Naive thymus-derived CD4-positive, alpha-beta T cell (primary cell): ENCODE measurements around the gene DNAJC1. TPM values are rescaled to one million over a fixed set of nuclear protein-coding genes. Genes with fewer than 3 reads are reported as not detected.

Source experiments
- ATAC-seq: fragments of 150-1000 bp; cut with Tn5 transposase; 2 replicates; pipeline ENCODE4 v1.10.0; 2021; ENCODE audit warnings: mild to moderate bottlenecking, moderate library complexity
- CTCF ChIA-PET: fragments of 350-600 bp; sonication (Branson Sonifier 250); formaldehyde crosslinking; loops from one replicate; lab custom pipeline; 2021; ENCODE audit warnings: antibody characterized with exemption; lab: Charles Lee
- POLR2A ChIA-PET: fragments of 350-600 bp; sonication (Branson Sonifier 250); formaldehyde crosslinking; loops from one replicate; lab custom pipeline; 2021; ENCODE audit warnings: antibody characterized with exemption, inconsistent platforms; lab: Charles Lee
- DNase-seq, 9 donors: peaks; one replicate each; pipeline versions ENCODE4 v3.0.0 to v3.0.0-alpha.2; 2020 to 2022; ENCODE audit warnings: mixed read lengths in 1 of 9
- H3K27ac ChIP-seq: one replicate; pipeline ENCODE4 v1.7.0; 2013; ENCODE audit warnings: mild to moderate bottlenecking, low read depth, low read length, moderate library complexity
- H3K27me3 ChIP-seq, 2 donors: one replicate each; pipeline ENCODE4 v1.7.0; 2013; ENCODE audit warnings: low read length in 2 of 2, mild to moderate bottlenecking in 2 of 2, moderate library complexity in 2 of 2; ENCODE audit not compliant: control insufficient read depth in 2 of 2, insufficient read depth in 2 of 2
- H3K36me3 ChIP-seq, 3 experiments: 1 replicate in 2 of 3; 2 replicates in 1 of 3; pipeline ENCODE4 v1.7.0; 2013; ENCODE audit warnings: low read length in 3 of 3, mild to moderate bottlenecking in 3 of 3, moderate library complexity in 1 of 3; ENCODE audit not compliant: insufficient read depth in 3 of 3, control insufficient read depth in 2 of 3
- H3K4me1 ChIP-seq, 2 donors: one replicate each; pipeline ENCODE4 v1.7.0; 2013; ENCODE audit warnings: low read length in 2 of 2, mild to moderate bottlenecking in 2 of 2, moderate library complexity in 1 of 2; ENCODE audit not compliant: control insufficient read depth in 2 of 2, insufficient read depth in 2 of 2
- H3K4me3 ChIP-seq: 2 replicates; pipeline ENCODE4 v1.7.0; 2013; ENCODE audit warnings: mild to moderate bottlenecking, low read length
- H3K9me3 ChIP-seq, 3 experiments: 1 replicate in 2 of 3; 2 replicates in 1 of 3; pipeline ENCODE4 v1.7.0; 2013; ENCODE audit warnings: low read length in 3 of 3; ENCODE audit not compliant: control insufficient read depth in 2 of 3
- H3K27ac Mint-ChIP-seq, 9 donors: one replicate each; pipeline ENCODE4 v1.8.0; 2020 to 2022; ENCODE audit warnings: mixed read lengths in 9 of 9, mild to moderate bottlenecking in 8 of 9, moderate library complexity in 5 of 9, inconsistent platforms in 2 of 9
- H3K27me3 Mint-ChIP-seq, 5 donors: one replicate each; pipeline ENCODE4 v1.8.0; 2021 to 2022; ENCODE audit warnings: mixed read lengths in 5 of 5, mild to moderate bottlenecking in 1 of 5
- H3K36me3 Mint-ChIP-seq, 5 donors: one replicate each; pipeline ENCODE4 v1.8.0; 2020 to 2022; ENCODE audit warnings: mixed read lengths in 5 of 5, mild to moderate bottlenecking in 3 of 5, inconsistent platforms in 1 of 5
- H3K4me1 Mint-ChIP-seq, 7 donors: one replicate each; pipeline ENCODE4 v1.8.0; 2020 to 2022; ENCODE audit warnings: mixed read lengths in 7 of 7, mild to moderate bottlenecking in 3 of 7, inconsistent platforms in 1 of 7
- H3K4me3 Mint-ChIP-seq, 10 donors: one replicate each; pipeline ENCODE4 v1.8.0; 2020 to 2022; ENCODE audit warnings: mild to moderate bottlenecking in 10 of 10, mixed read lengths in 10 of 10, moderate library complexity in 6 of 10, inconsistent platforms in 2 of 10
- H3K9me3 Mint-ChIP-seq, 11 donors: one replicate each; pipeline ENCODE4 v1.8.0; 2020 to 2022; ENCODE audit warnings: mixed read lengths in 11 of 11, mild to moderate bottlenecking in 4 of 11, inconsistent platforms in 1 of 11, moderate library complexity in 1 of 11
- intact Hi-C, 2 donors: fragments of 100-400 bp; cut with micrococcal nuclease; formaldehyde crosslinking; loops; one replicate each; pipeline ENCODE4 v1.15.1; 2023
- polyA plus RNA-seq, 2 donors: library from polyadenylated mRNA; unstranded; fragments of 300-500 nt; fragmentation: Illumina TruSeq; gene quantifications; one replicate each; pipeline ENCODE4 v1.2.3, GENCODE V29; 2021
- total RNA-seq, 6 experiments: library from RNA in 5 of 6; stranded (reverse) in 5 of 6; gene quantifications; 1 replicate in 5 of 6; 2 replicates in 1 of 6; pipeline ENCODE4 v1.2.3 and lab custom pipeline; 2021 to 2026

DNAJC1 gene
- total and polyA plus RNA-seq, 7 experiments from 2014 or later = 9.4 to 23.9 (median 12.1) TPM

GRCh38 chr10:21724687-21725367, 278.7 kb downstream of the DNAJC1 start:
- CTCF ChIA-PET = interaction anchor here (1.1 kb wide), 1 partner anchor 10 kb away, joined by 4 read pairs; no protein-coding TSS in a partner anchor
- Mint-ChIP-seq H3K9me3 (no peaks in the 10 kb centered on the region), H3K36me3 (peaks cover 0 to 31% (median 14%) of the 10 kb centered on the region in 5 donors), H3K4me1 (peaks cover 17 to 49% (median 38%) of the 10 kb centered on the region in 7 donors), H3K27ac (peak overlapping the region in 6 of 9 donors; percentile 7 to 70 (median 54)), H3K27me3 (no peaks in the 10 kb centered on the region), H3K4me3 (peak overlapping the region in 2 of 10 donors; percentile 29 to 46)
- Histone ChIP-seq H3K9me3 (no peaks in the 10 kb centered on the region), H3K36me3 (no peaks in the 10 kb centered on the region), H3K4me1 (peaks cover 0 to 15% of the 10 kb centered on the region in 2 donors), H3K27me3 (no peaks in the 10 kb centered on the region), H3K27ac (no peak overlapping the region), H3K4me3 (no peak overlapping the region)
- ATAC-seq (peak; percentile 69), DNase-seq (peak in 4 of 9 donors; percentile 26 to 45 (median 33))
- POLR2A ChIA-PET = interaction anchor here (0.9 to 1.8 kb wide), 2 partner anchors 9 to 40 kb away, joined by 4 to 6 read pairs; no protein-coding TSS in a partner anchor
- intact Hi-C loops = loop anchor here in 1 of 2 donors (5.0 to 10.0 kb wide), 2 partner anchors 48 to 230 kb away; no protein-coding TSS in a partner anchor

GRCh38 chr10:21724020-21724589, 279.4 kb downstream of the DNAJC1 start:
- intact Hi-C loops = loop anchor here in 1 of 2 donors (5.0 to 10.0 kb wide), 2 partner anchors 47 to 231 kb away; no protein-coding TSS in a partner anchor

DNA sequence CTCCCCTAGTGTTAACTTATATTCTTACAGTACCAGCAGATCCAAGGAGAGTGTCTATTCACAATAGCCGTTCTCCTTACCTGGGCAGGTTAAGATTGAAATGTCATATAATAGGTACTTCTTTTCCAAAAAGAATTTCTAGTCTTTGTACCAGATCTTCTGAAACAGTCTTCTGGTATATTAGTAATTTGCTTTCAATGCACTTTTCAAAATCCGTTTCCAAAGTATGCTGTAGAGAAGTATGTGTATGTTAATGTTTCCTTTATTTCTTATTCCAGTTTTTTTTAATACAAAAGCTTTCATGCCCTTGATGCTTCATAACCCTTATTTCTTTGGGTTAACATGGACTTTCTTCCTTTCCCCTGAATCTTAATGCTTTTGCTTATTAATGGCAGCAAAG, 281.3 kb downstream of the DNAJC1 start:
- CTCF ChIA-PET = no interaction called here
- Mint-ChIP-seq H3K4me3 (no peak overlapping the region), H3K9me3 (no peaks in the 10 kb centered on the region), H3K4me1 (peaks cover 14 to 39% (median 23%) of the 10 kb centered on the region in 7 donors), H3K27me3 (no peaks in the 10 kb centered on the region), H3K27ac (peak overlapping the region in 1 of 9 donors; percentile 2), H3K36me3 (peaks cover 0 to 38% (median 22%) of the 10 kb centered on the region in 5 donors)
- H3K27ac ChIP-seq = no peak overlapping the region
- intact Hi-C loops = loop anchor here in 1 of 2 donors (5.0 to 10.0 kb wide), 2 partner anchors 45 to 233 kb away; no protein-coding TSS in a partner anchor
- DNase-seq (no peak), ATAC-seq (no peak)
- peaks cover 0 to 10% of the 10 kb centered on the region in 2 donors for H3K4me1 ChIP-seq
- H3K9me3 ChIP-seq = no peaks in the 10 kb centered on the region
- H3K27me3 ChIP-seq = no peaks in the 10 kb centered on the region
- H3K36me3 ChIP-seq = no peaks in the 10 kb centered on the region
- POLR2A ChIA-PET = interaction anchor here (0.6 kb wide), 1 partner anchor 21 kb away, joined by 3 read pairs; no protein-coding TSS in a partner anchor
- no peak overlapping the region for H3K4me3 ChIP-seq

More at GRCh38 chr10:21724020-21724589, 279.4 kb downstream of the DNAJC1 start:
- Mint-ChIP-seq H3K9me3 (no peaks in the 10 kb centered on the region), H3K4me3 (peak overlapping the region in 2 of 10 donors; percentile 29 to 46), H3K36me3 (peaks cover 0 to 32% (median 11%) of the 10 kb centered on the region in 5 donors), H3K4me1 (peaks cover 17 to 49% (median 34%) of the 10 kb centered on the region in 7 donors), H3K27ac (peak overlapping the region in 5 of 9 donors; percentile 7 to 70 (median 57)), H3K27me3 (no peaks in the 10 kb centered on the region)
- Histone ChIP-seq H3K27ac (no peak overlapping the region), H3K4me1 (peaks cover 0 to 15% of the 10 kb centered on the region in 2 donors), H3K27me3 (no peaks in the 10 kb centered on the region), H3K36me3 (no peaks in the 10 kb centered on the region), H3K4me3 (no peak overlapping the region), H3K9me3 (no peaks in the 10 kb centered on the region)
- POLR2A ChIA-PET = interaction anchor here (0.7 to 0.9 kb wide), 2 partner anchors 11 to 36 kb away, joined by 3 read pairs; no protein-coding TSS in a partner anchor
- ATAC-seq (no peak), DNase-seq (no peak)
- CTCF ChIA-PET = interaction anchor here (1.1 kb wide), 1 partner anchor 9 kb away, joined by 4 read pairs; no protein-coding TSS in a partner anchor

DNA sequence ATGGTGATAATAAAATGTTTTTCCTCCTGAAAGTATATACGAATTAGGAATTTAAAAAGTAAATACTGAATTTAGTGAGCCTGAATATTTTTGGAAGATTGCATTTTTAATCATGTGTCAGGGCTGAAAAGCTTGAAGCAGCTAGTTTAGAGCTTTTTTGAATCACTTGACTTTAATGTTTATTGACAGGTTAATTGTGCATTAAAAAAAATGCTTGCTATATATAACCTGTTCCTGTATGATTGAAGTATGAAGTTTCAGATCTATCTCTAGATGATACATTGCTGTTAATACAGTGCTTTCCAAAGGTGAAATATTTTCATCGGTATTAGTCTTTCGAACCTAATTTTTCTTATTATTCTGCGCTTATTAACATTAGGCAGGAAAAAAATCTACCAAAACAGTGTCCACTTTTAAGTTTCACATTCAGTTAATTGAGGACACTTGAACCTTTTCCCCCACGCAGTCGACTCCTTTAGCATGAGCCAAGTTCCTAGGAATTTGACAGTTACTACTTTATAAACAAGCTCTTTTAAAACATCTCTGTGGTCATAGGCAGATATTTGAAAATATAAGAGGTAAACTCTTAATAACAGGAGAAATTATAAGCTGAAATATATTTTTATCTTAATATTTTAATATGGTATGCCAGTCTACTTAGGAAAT, 282.4 kb downstream of the DNAJC1 start:
- no peak overlapping the region for H3K4me3 Mint-ChIP-seq
- Histone ChIP-seq H3K4me3 (no peak overlapping the region), H3K27me3 (no peaks in the 10 kb centered on the region), H3K36me3 (no peaks in the 10 kb centered on the region), H3K4me1 (peaks cover 0 to 9% of the 10 kb centered on the region in 2 donors), H3K27ac (no peak overlapping the region), H3K9me3 (no peaks in the 10 kb centered on the region)
- ChIA-PET CTCF (no interaction called here), POLR2A (no interaction called here)
- H3K27me3 Mint-ChIP-seq = no peaks in the 10 kb centered on the region
- no peak overlapping the region for H3K27ac Mint-ChIP-seq
- no peak for ATAC-seq
- no peaks in the 10 kb centered on the region for H3K9me3 Mint-ChIP-seq
- intact Hi-C loops = loop anchor here in 1 of 2 donors (5.0 to 10.0 kb wide), 2 partner anchors 44 to 234 kb away; no protein-coding TSS in a partner anchor
- H3K36me3 Mint-ChIP-seq = peaks cover 0 to 31% (median 22%) of the 10 kb centered on the region in 5 donors
- H3K4me1 Mint-ChIP-seq = peaks cover 11 to 31% (median 20%) of the 10 kb centered on the region in 7 donors
- DNase-seq = no peak

DNA sequence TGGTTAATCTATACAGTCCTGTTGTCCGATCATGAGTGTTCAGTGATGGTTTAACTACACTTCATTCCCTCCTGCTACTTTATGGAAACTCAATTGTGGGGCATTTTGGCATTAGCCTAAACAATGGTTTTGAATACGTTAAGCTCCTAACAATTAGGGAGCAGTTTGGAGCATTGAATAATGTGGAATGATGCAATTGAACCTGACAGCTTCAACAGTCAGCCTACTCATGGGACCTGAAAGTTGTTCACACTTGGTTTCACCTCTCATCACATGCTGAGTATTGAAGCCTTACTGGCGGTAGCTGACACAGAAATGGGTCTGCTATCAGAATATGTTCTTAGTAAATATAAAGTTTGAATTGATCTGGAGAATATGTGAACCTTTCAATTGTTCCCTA, 283.4 kb downstream of the DNAJC1 start:
- Histone ChIP-seq H3K9me3 (no peaks in the 10 kb centered on the region), H3K4me3 (no peak overlapping the region), H3K4me1 (peaks cover 0 to 9% of the 10 kb centered on the region in 2 donors), H3K27me3 (no peaks in the 10 kb centered on the region), H3K27ac (no peak overlapping the region), H3K36me3 (peaks cover 0 to 6% (median 5%) of the 10 kb centered on the region in 3 experiments)
- H3K9me3 Mint-ChIP-seq = no peaks in the 10 kb centered on the region
- DNase-seq (no peak), ATAC-seq (no peak)
- intact Hi-C loops = loop anchor here in 1 of 2 donors (5.0 to 10.0 kb wide), 2 partner anchors 43 to 235 kb away; no protein-coding TSS in a partner anchor
- H3K36me3 Mint-ChIP-seq = peaks cover 5 to 40% (median 30%) of the 10 kb centered on the region in 5 donors
- no peak overlapping the region for H3K4me3 Mint-ChIP-seq
- H3K27me3 Mint-ChIP-seq = no peaks in the 10 kb centered on the region
- ChIA-PET POLR2A (no interaction called here), CTCF (no interaction called here)
- peaks cover 11 to 26% (median 19%) of the 10 kb centered on the region in 7 donors for H3K4me1 Mint-ChIP-seq
- H3K27ac Mint-ChIP-seq = no peak overlapping the region

DNA sequence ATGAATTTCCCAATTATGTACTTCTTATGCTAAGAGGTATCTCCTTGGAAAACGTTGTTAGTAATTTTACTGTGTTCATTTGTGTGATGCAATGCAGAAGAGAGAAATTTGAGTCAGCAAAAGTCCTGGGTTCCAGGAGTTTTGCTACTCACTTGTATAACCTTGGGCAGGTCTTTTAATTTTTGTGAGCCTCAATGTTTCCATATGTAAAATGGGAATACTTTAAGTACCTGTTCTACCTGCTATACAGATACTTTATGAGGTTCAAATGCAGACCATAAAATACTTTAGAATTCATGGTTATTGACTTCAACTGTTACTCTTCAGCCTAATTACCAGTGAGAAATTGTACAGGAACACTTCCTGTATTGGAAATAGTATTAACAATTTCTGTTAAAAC, 284.0 kb downstream of the DNAJC1 start:
- CTCF ChIA-PET = no interaction called here
- H3K27me3 Mint-ChIP-seq = no peaks in the 10 kb centered on the region
- no peaks in the 10 kb centered on the region for H3K9me3 Mint-ChIP-seq
- Histone ChIP-seq H3K9me3 (no peaks in the 10 kb centered on the region), H3K27me3 (no peaks in the 10 kb centered on the region), H3K4me3 (no peak overlapping the region), H3K4me1 (peaks cover 0 to 5% of the 10 kb centered on the region in 2 donors), H3K36me3 (peaks cover 0 to 10% (median 6%) of the 10 kb centered on the region in 3 experiments), H3K27ac (no peak overlapping the region)
- H3K36me3 Mint-ChIP-seq = peaks cover 5 to 45% (median 28%) of the 10 kb centered on the region in 5 donors
- DNase-seq = no peak
- intact Hi-C loops = no loop called here
- H3K4me1 Mint-ChIP-seq = peaks cover 9 to 20% (median 13%) of the 10 kb centered on the region in 7 donors
- H3K27ac Mint-ChIP-seq = no peak overlapping the region
- POLR2A ChIA-PET = no interaction called here
- ATAC-seq = no peak
- no peak overlapping the region for H3K4me3 Mint-ChIP-seq
